Right atrium auricular region (tissue), 2 donors: ENCODE data around the gene ODAM. TPM values are rescaled to one million over a fixed set of nuclear protein-coding genes. Genes with fewer than 3 reads are reported as not detected.

ENCODE experiments used
- DNase-seq: peaks from one replicate; pipeline ENCODE4 v3.0.0-alpha.2; 2019; ENCODE audit warnings: low spot score
- H3K27ac ChIP-seq, 2 donors: fragments of 200-600 bp; sonication (generic); 1 replicate in 1 of 2; 2 replicates in 1 of 2; pipeline ENCODE4 v1.5.1; 2016 to 2019
- H3K27me3 ChIP-seq, 2 donors: fragments of 200-600 bp; sonication (generic); one replicate each; pipeline versions ENCODE4 v1.5.1 to v1.6.0; 2017 to 2019
- H3K36me3 ChIP-seq: fragments of 200-600 bp; sonication (generic); one replicate; pipeline ENCODE4 v1.5.1; 2016
- H3K4me1 ChIP-seq, 2 donors: fragments of 200-600 bp; sonication (generic); one replicate each; pipeline versions ENCODE4 v1.5.1 to v1.6.0; 2017 to 2019
- H3K4me3 ChIP-seq, 2 donors: fragments of 200-600 bp; sonication (generic); 1 replicate in 1 of 2; 2 replicates in 1 of 2; pipeline ENCODE4 v1.5.1; 2017 to 2019; ENCODE audit warnings: mild to moderate bottlenecking in 1 of 2, moderate library complexity in 1 of 2
- H3K9me3 ChIP-seq, 2 donors: fragments of 200-600 bp; sonication (generic); one replicate each; pipeline ENCODE4 v1.5.1; 2019
- total RNA-seq, 2 donors: library from RNA; depleted of rRNA; stranded (reverse); fragments of >200 nt; gene quantifications; one replicate each; pipeline ENCODE4 v1.1.0, GENCODE V29; 2016
- TF ChIP-seq, protein P1 (sequence below), 2 donors: fragments of 200-600 bp; sonication (generic); IDR thresholded peaks; one replicate each; pipeline ENCODE4 v1.5.1; 2019; ENCODE audit warnings: antibody characterized with exemption in 2 of 2

Gene ODAM
- not detected for total RNA-seq

DNA sequence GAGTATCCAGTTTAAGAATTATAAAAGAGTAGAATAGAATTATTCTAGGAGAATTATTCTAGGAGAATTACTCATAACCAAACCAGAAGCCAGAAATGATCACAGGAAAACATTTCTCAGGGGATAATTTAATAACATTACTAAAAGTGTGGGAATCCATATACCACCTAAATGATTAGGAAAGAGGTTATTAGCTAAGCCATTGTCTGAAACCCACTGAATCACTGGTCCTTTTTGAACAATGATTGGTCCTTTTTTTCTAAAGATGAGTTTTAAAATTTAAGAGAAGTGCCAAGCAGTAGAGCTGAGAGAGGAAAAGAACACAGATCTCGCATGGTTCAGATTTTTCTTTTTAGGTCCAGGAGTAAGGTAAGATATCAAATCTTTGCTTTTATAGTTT is at the start of gene ODAM:
Gene ODAM, plus strand, starts transcription at position 301 of the 400 bp plus-strand sequence. CDS start 819 bp downstream, outside the sequence.
- Histone ChIP-seq H3K27ac (no peak within 1 kb of the TSS), H3K4me1 (no peaks in the 10 kb centered on the region), H3K27me3 (no peaks in the 10 kb centered on the region), H3K36me3 (no peaks in the 10 kb centered on the region), H3K4me3 (no peak within 1 kb of the TSS), H3K9me3 (no peaks in the 10 kb centered on the region)
- DNase-seq, result no peak
- TF ChIP-seq, protein P1, sequence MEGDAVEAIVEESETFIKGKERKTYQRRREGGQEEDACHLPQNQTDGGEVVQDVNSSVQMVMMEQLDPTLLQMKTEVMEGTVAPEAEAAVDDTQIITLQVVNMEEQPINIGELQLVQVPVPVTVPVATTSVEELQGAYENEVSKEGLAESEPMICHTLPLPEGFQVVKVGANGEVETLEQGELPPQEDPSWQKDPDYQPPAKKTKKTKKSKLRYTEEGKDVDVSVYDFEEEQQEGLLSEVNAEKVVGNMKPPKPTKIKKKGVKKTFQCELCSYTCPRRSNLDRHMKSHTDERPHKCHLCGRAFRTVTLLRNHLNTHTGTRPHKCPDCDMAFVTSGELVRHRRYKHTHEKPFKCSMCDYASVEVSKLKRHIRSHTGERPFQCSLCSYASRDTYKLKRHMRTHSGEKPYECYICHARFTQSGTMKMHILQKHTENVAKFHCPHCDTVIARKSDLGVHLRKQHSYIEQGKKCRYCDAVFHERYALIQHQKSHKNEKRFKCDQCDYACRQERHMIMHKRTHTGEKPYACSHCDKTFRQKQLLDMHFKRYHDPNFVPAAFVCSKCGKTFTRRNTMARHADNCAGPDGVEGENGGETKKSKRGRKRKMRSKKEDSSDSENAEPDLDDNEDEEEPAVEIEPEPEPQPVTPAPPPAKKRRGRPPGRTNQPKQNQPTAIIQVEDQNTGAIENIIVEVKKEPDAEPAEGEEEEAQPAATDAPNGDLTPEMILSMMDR (IDR thresholded peaks at IDR 0.05), result no peak

DNA sequence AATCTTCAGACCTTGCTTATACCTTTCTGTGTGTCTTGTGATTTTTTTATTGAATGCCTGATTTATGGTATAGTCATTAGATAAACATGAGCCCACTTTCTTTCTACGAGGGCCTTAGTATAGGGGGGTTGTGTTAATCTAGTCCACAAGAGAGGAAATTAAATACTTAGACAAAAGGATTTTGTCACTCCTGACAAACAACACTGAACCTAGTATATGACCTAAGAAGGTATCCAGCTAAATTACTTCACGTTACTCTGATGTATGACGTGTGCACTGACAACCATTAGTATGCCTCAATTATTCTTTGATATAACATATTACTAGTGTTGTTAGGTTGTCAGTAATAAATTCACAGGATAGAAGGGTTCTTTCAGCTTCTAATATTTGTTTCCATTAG is 44.3 kb upstream of the ODAM start:
- Histone ChIP-seq H3K4me1 (no peaks in the 10 kb centered on the region), H3K27ac (no peak overlapping the region), H3K4me3 (no peak overlapping the region), H3K27me3 (no peaks in the 10 kb centered on the region), H3K36me3 (no peaks in the 10 kb centered on the region), H3K9me3 (peaks cover 0 to 3% of the 10 kb centered on the region in 2 donors)
- DNase-seq, result no peak
- TF ChIP-seq, protein P1 (IDR thresholded peaks at IDR 0.05), result no peak

DNA sequence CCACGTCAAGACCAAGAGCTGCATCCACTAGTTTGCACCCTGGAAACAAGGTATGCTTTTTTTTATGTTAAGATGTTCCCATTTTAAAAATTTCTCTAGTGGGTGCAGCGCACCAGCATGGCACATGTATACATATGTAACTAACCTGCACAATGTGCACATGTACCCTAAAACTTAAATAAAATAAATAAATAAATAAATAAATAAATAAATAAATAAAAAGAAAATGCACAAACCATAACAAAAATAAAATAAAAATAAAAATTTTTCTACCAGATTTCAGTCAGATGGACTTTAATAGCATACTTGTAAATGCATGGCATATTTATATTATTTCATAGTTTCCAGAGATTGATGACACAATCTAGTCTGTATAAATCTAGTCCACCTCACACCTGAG is 43.4 kb upstream of the ODAM start:
- TF ChIP-seq, protein P1 (IDR thresholded peaks at IDR 0.05), result no peak
- H3K4me1 ChIP-seq, result no peaks in the 10 kb centered on the region
- no peaks in the 10 kb centered on the region for H3K27me3 ChIP-seq
- H3K36me3 ChIP-seq, result no peaks in the 10 kb centered on the region
- no peak overlapping the region for H3K27ac ChIP-seq
- H3K9me3 ChIP-seq, result peaks cover 0 to 3% of the 10 kb centered on the region in 2 donors
- no peak for DNase-seq
- no peak overlapping the region for H3K4me3 ChIP-seq

- no peaks in the 10 kb centered on the region for H3K27me3 ChIP-seq
- no peak for DNase-seq
- no peak within 1 kb of the TSS for H3K27ac ChIP-seq
- TF ChIP-seq, protein P1 (IDR thresholded peaks at IDR 0.05), result no peak
- H3K4me1 ChIP-seq, result no peaks in the 10 kb centered on the region
- peaks cover 0 to 3% of the 10 kb centered on the region in 2 donors for H3K9me3 ChIP-seq
- H3K36me3 ChIP-seq, result no peaks in the 10 kb centered on the region
- no peak within 1 kb of the TSS for H3K4me3 ChIP-seq
Measured at GRCh38 chr4:70153937-70154336, 41.6 kb upstream of the ODAM start, which contains the start of gene PRR27. Gene PRR27, plus strand, starts transcription at chr4:70154237. Its CDS starts 139 bp downstream, at chr4:70154376.

- no peak overlapping the region for H3K4me3 ChIP-seq
- H3K36me3 ChIP-seq, result no peaks in the 10 kb centered on the region
- H3K4me1 ChIP-seq, result no peaks in the 10 kb centered on the region
- no peak overlapping the region for H3K27ac ChIP-seq
- no peak for DNase-seq
- H3K27me3 ChIP-seq, result no peaks in the 10 kb centered on the region
- TF ChIP-seq, protein P1 (IDR thresholded peaks at IDR 0.05), result no peak
- H3K9me3 ChIP-seq, result peaks cover 0 to 3% of the 10 kb centered on the region in 2 donors
Measured at GRCh38 chr4:70158576-70158975, 36.9 kb upstream of the ODAM start.

DNA sequence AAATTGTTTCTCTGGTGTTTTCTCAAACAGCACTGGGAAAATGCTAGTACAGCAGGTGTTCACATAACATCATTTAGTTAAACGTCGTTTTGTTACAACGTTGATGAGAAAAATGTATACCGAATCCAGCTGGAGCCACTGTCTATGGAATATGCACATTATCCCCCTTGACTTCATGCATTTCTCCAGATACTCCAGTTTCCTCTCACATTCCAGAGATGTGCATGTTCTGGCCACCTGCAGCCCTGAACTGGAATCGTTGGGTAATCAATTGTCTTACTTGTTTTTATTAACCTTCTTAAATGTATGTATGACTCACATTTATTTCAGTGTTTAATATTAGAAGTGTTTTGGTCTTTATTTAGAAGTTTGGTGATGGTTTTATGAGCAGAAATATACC is 18.4 kb upstream of the ODAM start:
- no peak for DNase-seq
- Histone ChIP-seq H3K9me3 (no peaks in the 10 kb centered on the region), H3K4me3 (no peak overlapping the region), H3K36me3 (no peaks in the 10 kb centered on the region), H3K4me1 (no peaks in the 10 kb centered on the region), H3K27ac (no peak overlapping the region), H3K27me3 (no peaks in the 10 kb centered on the region)
- TF ChIP-seq, protein P1 (IDR thresholded peaks at IDR 0.05), result no peak
